Glomerular visceral epithelial cell (primary cell): Measurements from ENCODE around the gene PPP1R1B.

Source experiments
- DNase-seq: peaks from one replicate; pipeline ENCODE4 v3.0.0-alpha.2; 2016; ENCODE audit errors: extremely low spot score

Gene PPP1R1B

GRCh38 chr17:39632153-39632941 is 5.6 kb downstream of the PPP1R1B start:
- DNase-seq = no peak

GRCh38 chr17:39633570-39634183 is 6.9 kb downstream of the PPP1R1B start:
- no peak for DNase-seq

- peak; percentile 59 for DNase-seq
Measured at GRCh38 chr17:39634384-39634871, 7.7 kb downstream of the PPP1R1B start.

- no peak for DNase-seq
Measured at GRCh38 chr17:39635614-39636176, 8.9 kb downstream of the PPP1R1B start.

- no peak for DNase-seq
Measured at GRCh38 chr17:39636587-39636926, 9.8 kb downstream of the PPP1R1B start.

GRCh38 chr17:39636927-39637736 is 10.4 kb downstream of the PPP1R1B start, which contains the start of gene STARD3:
Gene STARD3 (plus strand): TSS chr17:39637144. CDS start chr17:39653532, 16,388 bp downstream.
- DNase-seq = peak; percentile 87

- no peak for DNase-seq
Measured at GRCh38 chr17:39638317-39638716, 11.6 kb downstream of the PPP1R1B start.

GRCh38 chr17:39639043-39639442 is 12.3 kb downstream of the PPP1R1B start:
- no peak for DNase-seq

- no peak for DNase-seq
Measured at GRCh38 chr17:39639566-39640458, 13.1 kb downstream of the PPP1R1B start.

GRCh38 chr17:39640591-39641031 is 13.9 kb downstream of the PPP1R1B start:
- peak; percentile 27 for DNase-seq

GRCh38 chr17:39641097-39641496 is 14.3 kb downstream of the PPP1R1B start:
- DNase-seq = no peak

GRCh38 chr17:39641883-39642282 is 15.1 kb downstream of the PPP1R1B start:
- DNase-seq = no peak

GRCh38 chr17:39642291-39643074 is 15.7 kb downstream of the PPP1R1B start:
- no peak for DNase-seq

GRCh38 chr17:39643271-39643670 is 16.5 kb downstream of the PPP1R1B start:
- peak; percentile 33 for DNase-seq

GRCh38 chr17:39647256-39647655 is 20.5 kb downstream of the PPP1R1B start:
- no peak for DNase-seq

GRCh38 chr17:39648616-39649366 is 22.0 kb downstream of the PPP1R1B start:
- DNase-seq = no peak

- no peak for DNase-seq
Measured at GRCh38 chr17:39650121-39650579, 23.4 kb downstream of the PPP1R1B start.

- no peak for DNase-seq
Measured at GRCh38 chr17:39651923-39652586, 25.3 kb downstream of the PPP1R1B start.
